Occipital lobe (tissue), 2 donors: ENCODE measurements around the gene C20orf202. TPM values are rescaled to one million over a fixed set of nuclear protein-coding genes. Genes with fewer than 3 reads are reported as not detected.
"Not testable (repeated sequence)": the region's sequence is repeated elsewhere in the genome, so short reads cannot be mapped to it uniquely, and the experiment has no call there.

Experiments used
- DNase-seq: peaks from one replicate; lab custom pipeline; 2025; lab: John Stamatoyannopoulos, UW
- total RNA-seq: library from RNA; depleted of rRNA; stranded (reverse); fragments of >200 nt; gene quantifications from one replicate; pipeline ENCODE4 v1.2.3, GENCODE V29; 2014

Gene C20orf202
- total RNA-seq, 1 donor from 2014 or later = 0.16 TPM

GRCh38 chr20:1207293-1207878, 4.1 kb downstream of the C20orf202 start:
- DNase-seq = no peak

- DNase-seq = no peak
Observed at GRCh38 chr20:1209447-1210387, 6.5 kb downstream of the C20orf202 start.

- DNase-seq = no peak
Observed at GRCh38 chr20:1210501-1210900, 7.2 kb downstream of the C20orf202 start.

- no peak for DNase-seq
Observed at GRCh38 chr20:1212023-1212422, 8.8 kb downstream of the C20orf202 start.

GRCh38 chr20:1212607-1213396, 9.5 kb downstream of the C20orf202 start:
- peak; percentile 43 for DNase-seq

- no peak for DNase-seq
Observed at GRCh38 chr20:1214838-1215261, 11.6 kb downstream of the C20orf202 start.

GRCh38 chr20:1215386-1216170, 12.3 kb downstream of the C20orf202 start:
- no peak for DNase-seq

GRCh38 chr20:1216527-1217427, 13.5 kb downstream of the C20orf202 start:
- DNase-seq = not testable (repeated sequence)

- DNase-seq = not testable (repeated sequence)
Observed at GRCh38 chr20:1222750-1223149, 19.5 kb downstream of the C20orf202 start.

- no peak for DNase-seq
Observed at GRCh38 chr20:1224205-1224890, 21.1 kb downstream of the C20orf202 start.

GRCh38 chr20:1225263-1225782, 22.1 kb downstream of the C20orf202 start:
- DNase-seq = no peak

- DNase-seq = peak; percentile 76
Observed at GRCh38 chr20:1225783-1226654, 22.8 kb downstream of the C20orf202 start, which contains the start of gene RAD21L1. TSS of gene RAD21L1 (plus strand) at chr20:1226044. CDS start at chr20:1228454, 2,410 bp downstream.

- no peak for DNase-seq
Observed at GRCh38 chr20:1229541-1229940, 26.3 kb downstream of the C20orf202 start.

- no peak for DNase-seq
Observed at GRCh38 chr20:1232286-1233111, 29.2 kb downstream of the C20orf202 start.

- DNase-seq = no peak
Observed at GRCh38 chr20:1240549-1240948, 37.3 kb downstream of the C20orf202 start.

- DNase-seq = no peak
Observed at GRCh38 chr20:1241456-1241855, 38.2 kb downstream of the C20orf202 start.

GRCh38 chr20:1242099-1242498, 38.8 kb downstream of the C20orf202 start:
- no peak for DNase-seq
